Activated CD4-positive, alpha-beta memory T cell treated with anti-CD3 and anti-CD28 coated beads for 36 hours (primary cell): ENCODE measurements around the gene RARA. TPM values are rescaled to one million over a fixed set of nuclear protein-coding genes. Genes with fewer than 3 reads are reported as not detected.
A peak's percentile ranks its signal among the peaks of the same experiment; 100 is the strongest.

ENCODE experiments used
- CTCF ChIA-PET: fragments of 350-600 bp; sonication (Branson Sonifier 250); formaldehyde crosslinking; loops from one replicate; lab custom pipeline; 2021; ENCODE audit warnings: antibody characterized with exemption, inconsistent platforms; lab: Charles Lee
- POLR2A ChIA-PET: fragments of 350-600 bp; sonication (Branson Sonifier 250); formaldehyde crosslinking; loops from one replicate; lab custom pipeline; 2021; ENCODE audit warnings: antibody characterized with exemption; lab: Charles Lee
- DNase-seq: peaks from one replicate; pipeline ENCODE4 v3.0.0-alpha.2; 2020
- H3K27ac Mint-ChIP-seq: one replicate; pipeline ENCODE4 v1.8.0; 2021; ENCODE audit warnings: mixed read lengths
- H3K27me3 Mint-ChIP-seq: one replicate; pipeline ENCODE4 v1.8.0; 2021; ENCODE audit warnings: mixed read lengths
- H3K36me3 Mint-ChIP-seq: one replicate; pipeline ENCODE4 v1.8.0; 2021; ENCODE audit warnings: mixed read lengths
- H3K4me1 Mint-ChIP-seq: one replicate; pipeline ENCODE4 v1.8.0; 2021; ENCODE audit warnings: low read depth, mixed read lengths
- H3K4me3 Mint-ChIP-seq: one replicate; pipeline ENCODE4 v1.8.0; 2021; ENCODE audit warnings: mild to moderate bottlenecking, mixed read lengths
- H3K9me3 Mint-ChIP-seq: one replicate; pipeline ENCODE4 v1.8.0; 2021; ENCODE audit warnings: mixed read lengths
- intact Hi-C: fragments of 100-400 bp; cut with micrococcal nuclease; formaldehyde crosslinking; loops from one replicate; pipeline ENCODE4 v1.15.1; 2023
- total RNA-seq, 2 experiments: library from RNA; stranded (reverse); gene quantifications; one replicate each; pipeline ENCODE4 v1.2.3, GENCODE V29; 2021

The RARA gene
- total RNA-seq, 2 experiments from 2014 or later, result 31.2 TPM

- ChIA-PET CTCF (interaction anchor here (0.7 to 9.9 kb wide), 16 partner anchors 12 to 243 kb away, joined by 3 to 241 read pairs (median 8); partner anchors contain the start of gene RARA), POLR2A (no interaction called here)
- Mint-ChIP-seq H3K4me3 (no peak overlapping the region), H3K27ac (no peak overlapping the region), H3K4me1 (peaks cover 17% of the 10 kb centered on the region), H3K9me3 (no peaks in the 10 kb centered on the region), H3K27me3 (peaks cover 5% of the 10 kb centered on the region), H3K36me3 (peaks cover 10% of the 10 kb centered on the region)
- intact Hi-C loops, result loop anchor here (1.0 to 5.0 kb wide), 4 partner anchors 39 to 153 kb away; no protein-coding TSS in a partner anchor
- no peak for DNase-seq
These were observed 47.1 kb downstream of the RARA start for GRCh38 chr17:40355804-40356758.

GRCh38 chr17:40356990-40357881 lies 48.3 kb downstream of the RARA start:
- intact Hi-C loops, result loop anchor here (5.0 kb wide), 2 partner anchors 40 kb away; no protein-coding TSS in a partner anchor

GRCh38 chr17:40358323-40359038 lies 49.5 kb downstream of the RARA start:
- no peak overlapping the region for H3K27ac Mint-ChIP-seq
- no peaks in the 10 kb centered on the region for H3K9me3 Mint-ChIP-seq
- DNase-seq, result peak; percentile 93
- peaks cover 14% of the 10 kb centered on the region for H3K4me1 Mint-ChIP-seq
- intact Hi-C loops, result loop anchor here (1.0 to 5.0 kb wide), 6 partner anchors 39 to 202 kb away; partner anchors contain the start of gene TOP2A
- peaks cover 14% of the 10 kb centered on the region for H3K27me3 Mint-ChIP-seq
- ChIA-PET POLR2A (interaction anchor here (1.1 to 1.6 kb wide), 2 partner anchors 17 to 175 kb away, joined by 3 read pairs; no protein-coding TSS in a partner anchor), CTCF (interaction anchor here (0.6 to 9.9 kb wide), 26 partner anchors 18 to 282 kb away, joined by 3 to 241 read pairs (median 4); partner anchors contain the start of genes IGFBP4, RARA and TOP2A)
- H3K36me3 Mint-ChIP-seq, result peaks cover 6% of the 10 kb centered on the region
- H3K4me3 Mint-ChIP-seq, result no peak overlapping the region

More at GRCh38 chr17:40356990-40357881, 48.3 kb downstream of the RARA start:
- peaks cover 10% of the 10 kb centered on the region for H3K27me3 Mint-ChIP-seq
- peaks cover 17% of the 10 kb centered on the region for H3K4me1 Mint-ChIP-seq
- no peak overlapping the region for H3K4me3 Mint-ChIP-seq
- no peaks in the 10 kb centered on the region for H3K9me3 Mint-ChIP-seq
- ChIA-PET CTCF (interaction anchor here (0.9 to 9.9 kb wide), 20 partner anchors 19 to 245 kb away, joined by 3 to 241 read pairs (median 5); partner anchors contain the start of genes IGFBP4, RARA and TOP2A), POLR2A (interaction anchor here (1.1 to 1.6 kb wide), 2 partner anchors 16 to 176 kb away, joined by 3 read pairs; no protein-coding TSS in a partner anchor)
- H3K36me3 Mint-ChIP-seq, result peaks cover 9% of the 10 kb centered on the region
- DNase-seq, result no peak
- H3K27ac Mint-ChIP-seq, result no peak overlapping the region

GRCh38 chr17:40360091-40360490 lies 51.1 kb downstream of the RARA start:
- H3K27me3 Mint-ChIP-seq, result peaks cover 14% of the 10 kb centered on the region

GRCh38 chr17:40361063-40361924 lies 52.3 kb downstream of the RARA start:
- Mint-ChIP-seq H3K27me3 (peaks cover 14% of the 10 kb centered on the region), H3K27ac (no peak overlapping the region), H3K9me3 (no peaks in the 10 kb centered on the region), H3K4me3 (no peak overlapping the region), H3K4me1 (peaks cover 10% of the 10 kb centered on the region), H3K36me3 (no peaks in the 10 kb centered on the region)
- ChIA-PET POLR2A (no interaction called here), CTCF (interaction anchor here (0.5 to 3.6 kb wide), 20 partner anchors 15 to 259 kb away, joined by 3 to 120 read pairs (median 4); partner anchors contain the start of gene IGFBP4)
- no peak for DNase-seq
- intact Hi-C loops, result no loop called here

More at GRCh38 chr17:40360091-40360490, 51.1 kb downstream of the RARA start:
- Mint-ChIP-seq H3K4me1 (peaks cover 10% of the 10 kb centered on the region), H3K9me3 (no peaks in the 10 kb centered on the region), H3K36me3 (peaks cover 3% of the 10 kb centered on the region), H3K27ac (no peak overlapping the region), H3K4me3 (no peak overlapping the region)
- ChIA-PET POLR2A (interaction anchor here (0.6 kb wide), 1 partner anchor 17 kb away, joined by 3 read pairs; no protein-coding TSS in a partner anchor), CTCF (interaction anchor here (1.1 to 9.9 kb wide), 5 partner anchors 54 to 200 kb away, joined by 3 to 241 read pairs (median 21); partner anchors contain the start of genes RARA and TOP2A)
- intact Hi-C loops, result no loop called here
- DNase-seq, result no peak

GRCh38 chr17:40361925-40362695 lies 53.1 kb downstream of the RARA start:
- POLR2A ChIA-PET, result interaction anchor here (0.5 to 1.3 kb wide), 6 partner anchors 11 to 223 kb away, joined by 3 to 10 read pairs (median 3); no protein-coding TSS in a partner anchor

GRCh38 chr17:40362696-40363110 lies 53.7 kb downstream of the RARA start:
- no peaks in the 10 kb centered on the region for H3K36me3 Mint-ChIP-seq
- CTCF ChIA-PET, result interaction anchor here (0.6 to 3.6 kb wide), 35 partner anchors 8 to 264 kb away, joined by 3 to 120 read pairs (median 5); partner anchors contain the start of genes IGFBP4, RARA, TOP2A and WIPF2
- H3K4me3 Mint-ChIP-seq, result peak overlapping the region; percentile 42
- intact Hi-C loops, result loop anchor here (1.0 kb wide), 1 partner anchor 171 kb away; no protein-coding TSS in a partner anchor
- peaks cover 10% of the 10 kb centered on the region for H3K4me1 Mint-ChIP-seq
- H3K27me3 Mint-ChIP-seq, result peaks cover 14% of the 10 kb centered on the region
- POLR2A ChIA-PET, result interaction anchor here (0.6 to 1.3 kb wide), 5 partner anchors 11 to 189 kb away, joined by 3 to 10 read pairs (median 3); no protein-coding TSS in a partner anchor
- DNase-seq, result peak; percentile 93
- H3K9me3 Mint-ChIP-seq, result no peaks in the 10 kb centered on the region
- no peak overlapping the region for H3K27ac Mint-ChIP-seq

More at GRCh38 chr17:40361925-40362695, 53.1 kb downstream of the RARA start:
- peaks cover 14% of the 10 kb centered on the region for H3K27me3 Mint-ChIP-seq
- DNase-seq, result no peak
- peak overlapping the region; percentile 42 for H3K4me3 Mint-ChIP-seq
- CTCF ChIA-PET, result interaction anchor here (0.5 to 3.6 kb wide), 39 partner anchors 8 to 265 kb away, joined by 3 to 120 read pairs (median 4); partner anchors contain the start of genes IGFBP4, TOP2A and WIPF2
- no peak overlapping the region for H3K27ac Mint-ChIP-seq
- H3K36me3 Mint-ChIP-seq, result no peaks in the 10 kb centered on the region
- intact Hi-C loops, result loop anchor here (1.0 kb wide), 1 partner anchor 171 kb away; no protein-coding TSS in a partner anchor
- H3K4me1 Mint-ChIP-seq, result peaks cover 10% of the 10 kb centered on the region
- no peaks in the 10 kb centered on the region for H3K9me3 Mint-ChIP-seq

- no peak overlapping the region for H3K27ac Mint-ChIP-seq
- intact Hi-C loops, result no loop called here
- H3K36me3 Mint-ChIP-seq, result no peaks in the 10 kb centered on the region
- H3K27me3 Mint-ChIP-seq, result peaks cover 14% of the 10 kb centered on the region
- no peaks in the 10 kb centered on the region for H3K9me3 Mint-ChIP-seq
- ChIA-PET CTCF (interaction anchor here (0.6 to 3.6 kb wide), 32 partner anchors 7 to 264 kb away, joined by 3 to 120 read pairs (median 5); partner anchors contain the start of genes IGFBP4, RARA, TOP2A and WIPF2), POLR2A (interaction anchor here (1.0 to 1.3 kb wide), 3 partner anchors 10 to 170 kb away, joined by 3 to 10 read pairs (median 3); no protein-coding TSS in a partner anchor)
- peak overlapping the region; percentile 69 for H3K4me3 Mint-ChIP-seq
- peak; percentile 30 for DNase-seq
- H3K4me1 Mint-ChIP-seq, result peaks cover 8% of the 10 kb centered on the region
These were observed 54.3 kb downstream of the RARA start for GRCh38 chr17:40363111-40363827.
